ENCODE data around the gene DES. TPM values are rescaled to one million over a fixed set of nuclear protein-coding genes. Genes with fewer than 3 reads are reported as not detected.

Gene DES
- polyA plus RNA-seq, 1 donor from 2014 or later, result not detected

GRCh38 chr2:219426068-219426443, 7.9 kb downstream of the DES start:
- Histone ChIP-seq H3K9ac (ENCODE audit: low read length) (no peak overlapping the region), H3K4me2 (ENCODE audit: low read length) (no peak overlapping the region), H2AFZ (ENCODE audit: low read depth, low read length) (no peak overlapping the region), H3K36me3 (ENCODE audit: insufficient read depth, low read length) (no peaks in the 10 kb centered on the region), H3K4me3 (ENCODE audit: low read length) (no peak overlapping the region), H3K27me3 (ENCODE audit: insufficient read depth, low read depth, low read length) (no peaks in the 10 kb centered on the region), H3K9me3 (ENCODE audit: low read length) (no peaks in the 10 kb centered on the region), H3K27ac (ENCODE audit: low read length) (no peak overlapping the region), H4K20me1 (ENCODE audit: insufficient read depth) (no peaks in the 10 kb centered on the region), H3K79me2 (replicated peaks; ENCODE audit: insufficient read depth, low read length) (no peaks in the 10 kb centered on the region), H3F3A (ENCODE audit: insufficient read depth, low read length, poor library complexity, severe bottlenecking) (no peaks in the 10 kb centered on the region), H3K9me2 (ENCODE audit: insufficient read depth, low read length) (no peaks in the 10 kb centered on the region)
- TF ChIP-seq EP300 (conservative IDR thresholded peaks at IDR 0.05; ENCODE audit: poor library complexity, severe bottlenecking) (no peak), MXI1 (conservative IDR thresholded peaks at IDR 0.05; ENCODE audit: poor library complexity, severe bottlenecking) (no peak), REST (IDR thresholded peaks at IDR 0.05; ENCODE audit: borderline replicate concordance) (no peak), POLR2AphosphoS5 (IDR thresholded peaks at IDR 0.05) (no peak), SMC3 (conservative IDR thresholded peaks at IDR 0.05; ENCODE audit: poor library complexity) (no peak), CTCF (IDR thresholded peaks at IDR 0.05; ENCODE audit: poor library complexity, severe bottlenecking) (no peak), TAF1 (IDR thresholded peaks at IDR 0.05; ENCODE audit: low read depth) (no peak), RAD21 (conservative IDR thresholded peaks at IDR 0.05) (no peak), EZH2 (IDR thresholded peaks at IDR 0.05; ENCODE audit: borderline replicate concordance, insufficient read depth, low read length, poor library complexity, severe bottlenecking) (no peak)

- Histone ChIP-seq H3F3A (ENCODE audit: insufficient read depth, low read length, poor library complexity, severe bottlenecking) (no peaks in the 10 kb centered on the region), H3K9ac (ENCODE audit: low read length) (no peak overlapping the region), H3K79me2 (replicated peaks; ENCODE audit: insufficient read depth, low read length) (no peaks in the 10 kb centered on the region), H3K27me3 (ENCODE audit: insufficient read depth, low read depth, low read length) (no peaks in the 10 kb centered on the region), H3K9me3 (ENCODE audit: low read length) (no peaks in the 10 kb centered on the region), H3K4me2 (ENCODE audit: low read length) (no peak overlapping the region), H3K36me3 (ENCODE audit: insufficient read depth, low read length) (no peaks in the 10 kb centered on the region), H3K4me3 (ENCODE audit: low read length) (no peak overlapping the region), H3K27ac (ENCODE audit: low read length) (no peak overlapping the region), H3K9me2 (ENCODE audit: insufficient read depth, low read length) (no peaks in the 10 kb centered on the region), H4K20me1 (ENCODE audit: insufficient read depth) (no peaks in the 10 kb centered on the region), H2AFZ (ENCODE audit: low read depth, low read length) (no peak overlapping the region)
- TF ChIP-seq TAF1 (IDR thresholded peaks at IDR 0.05; ENCODE audit: low read depth) (no peak), REST (IDR thresholded peaks at IDR 0.05; ENCODE audit: borderline replicate concordance) (no peak), EP300 (conservative IDR thresholded peaks at IDR 0.05; ENCODE audit: poor library complexity, severe bottlenecking) (no peak), MXI1 (conservative IDR thresholded peaks at IDR 0.05; ENCODE audit: poor library complexity, severe bottlenecking) (no peak), POLR2AphosphoS5 (IDR thresholded peaks at IDR 0.05) (no peak), RAD21 (conservative IDR thresholded peaks at IDR 0.05) (no peak), CTCF (IDR thresholded peaks at IDR 0.05; ENCODE audit: poor library complexity, severe bottlenecking) (no peak), SMC3 (conservative IDR thresholded peaks at IDR 0.05; ENCODE audit: poor library complexity) (no peak), EZH2 (IDR thresholded peaks at IDR 0.05; ENCODE audit: borderline replicate concordance, insufficient read depth, low read length, poor library complexity, severe bottlenecking) (no peak)
Observed at GRCh38 chr2:219426534-219427136, 8.5 kb downstream of the DES start.
